DND-41 (cell line): ENCODE data around the gene TBX2.

Experiments used
- CTCF ChIP-seq: IDR thresholded peaks from 2 replicates; pipeline ENCODE4 v1.5.1; 2012; ENCODE audit warnings: borderline replicate concordance, low read length, moderate library complexity, mild to moderate bottlenecking; ENCODE audit not compliant: poor library complexity, severe bottlenecking; ENCODE audit errors: extremely low read depth
- EZH2 ChIP-seq: IDR thresholded peaks from 3 replicates; pipeline ENCODE4 v1.6.1; 2012; ENCODE audit warnings: borderline replicate concordance, low read depth, mild to moderate bottlenecking, moderate library complexity, low read length, inconsistent platforms; ENCODE audit not compliant: severe bottlenecking

- TF ChIP-seq CTCF (no peak), EZH2 (no peak)
Measured at GRCh38 chr17:61395983-61396585, 3.6 kb upstream of the TBX2 start.
